Uterus (tissue), 2 donors: ENCODE results near the gene PIR.

Experiments
- CTCF ChIP-seq, 4 experiments: fragments of 200-600 bp in 2 of 4; fragments of 450-650 bp in 2 of 4; sonication (generic) in 2 of 4; IDR thresholded peaks; one replicate each; pipeline ENCODE4 v1.5.1; 2016 to 2019; ENCODE audit warnings: antibody characterized with exemption in 4 of 4, mild to moderate bottlenecking in 2 of 4, moderate library complexity in 1 of 4
- POLR2A ChIP-seq, 2 donors: fragments of 450-650 bp; IDR thresholded peaks; one replicate each; pipeline ENCODE4 v1.6.1; 2016; ENCODE audit warnings: antibody characterized with exemption in 2 of 2, mild to moderate bottlenecking in 1 of 2, moderate library complexity in 1 of 2

DNA sequence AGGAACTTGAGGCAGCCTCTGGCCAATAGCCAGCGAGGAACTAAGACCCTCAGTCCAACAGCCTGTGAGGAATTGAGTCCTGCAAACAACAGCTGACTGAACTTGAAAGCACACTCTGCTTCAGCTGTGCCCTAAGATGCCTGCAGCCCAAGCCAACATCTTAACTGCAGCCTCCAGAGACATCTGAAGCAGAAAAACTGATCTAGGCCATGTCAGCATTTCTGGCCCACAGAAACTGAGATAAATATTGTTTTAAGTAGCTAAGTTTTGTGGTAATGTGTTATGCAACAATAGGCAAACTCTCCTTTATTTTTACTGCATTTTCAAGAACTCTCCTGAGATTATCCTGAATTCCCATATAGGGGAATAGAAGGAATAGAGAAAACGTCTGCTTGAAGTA lies 133.4 kb downstream of the PIR start:
- TF ChIP-seq CTCF (IDR thresholded peaks at IDR 0.05) (no peak), POLR2A (IDR thresholded peaks at IDR 0.05) (no peak)
